ENCODE data around the gene ISG20.

DNA sequence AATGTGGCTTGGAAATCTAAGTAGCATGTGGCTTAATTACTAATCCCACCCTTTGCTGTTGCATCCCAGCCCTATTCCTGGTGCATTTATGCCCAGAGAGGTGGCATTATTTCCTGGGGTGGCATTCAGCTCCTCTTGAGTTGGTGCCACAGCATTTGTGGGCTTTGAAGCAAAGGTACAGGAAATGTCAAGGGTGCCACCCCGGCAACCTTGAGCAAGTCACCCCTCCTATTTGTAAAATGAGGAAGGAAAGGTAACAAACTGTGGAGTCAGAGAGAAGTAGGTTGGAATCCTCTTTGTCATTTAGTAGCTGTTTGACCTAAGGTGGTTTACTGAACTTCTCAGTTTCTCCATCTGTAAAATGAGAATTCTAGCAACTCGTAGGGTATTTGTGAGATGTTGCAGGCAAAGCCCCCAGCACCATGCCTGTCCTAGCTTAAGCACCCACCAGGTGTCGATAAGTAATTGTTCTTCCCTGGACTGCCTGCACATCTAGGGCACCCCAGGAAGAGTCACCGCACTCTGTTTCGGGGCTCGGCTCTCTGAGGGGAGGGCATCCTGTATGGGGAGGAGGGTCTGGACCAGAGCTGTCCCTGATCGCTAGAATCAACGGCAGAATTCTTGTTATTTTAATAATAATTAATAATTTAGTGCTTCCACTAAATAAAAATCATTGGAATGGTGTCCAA is 17.1 kb downstream of the ISG20 start:
- TF ChIP-seq EZH2phosphoT487 (IDR thresholded peaks at IDR 0.05; ENCODE audit: borderline replicate concordance) = no peak
- no peak for TF ChIP-seq CTCF (conservative IDR thresholded peaks at IDR 0.05; ENCODE audit: low read length)

All from Loucy (cell line).